HEK293 (cell line): ENCODE data around the gene ABHD4.

Source experiments
- CTCF ChIA-PET: fragments of 350-600 bp; formaldehyde crosslinking; extraction: SDS; loops from one replicate; lab custom pipeline; 2021; ENCODE audit warnings: antibody characterized with exemption; lab: Yijun Ruan, JAX
- POLR2A ChIA-PET: fragments of 300-600 bp; formaldehyde crosslinking; extraction: SDS; loops from one replicate; lab custom pipeline; 2020; ENCODE audit warnings: antibody characterized with exemption, inconsistent platforms; lab: Yijun Ruan, JAX
- H3K27ac ChIP-seq: fragments of 200-500 bp; sonication (Bioruptor generic); 2 replicates; pipeline ENCODE4 v1.5.1; 2014; ENCODE audit warnings: low read depth, low read length, control low read depth, inconsistent platforms; ENCODE audit errors: extremely low read depth
- H3K36me3 ChIP-seq, 2 experiments: fragments of 200-500 bp in 1 of 2; sonication (Bioruptor generic) in 1 of 2; 1 replicate in 1 of 2; 2 replicates in 1 of 2; pipeline ENCODE4 v1.5.1; 2014 to 2017; ENCODE audit warnings: inconsistent platforms in 2 of 2, low read length in 2 of 2; ENCODE audit not compliant: control insufficient read depth in 2 of 2, insufficient read depth in 1 of 2
- H3K4me1 ChIP-seq: fragments of 200-500 bp; sonication (Bioruptor generic); 2 replicates; pipeline ENCODE4 v1.5.1; 2014; ENCODE audit warnings: mild to moderate bottlenecking, low read length, inconsistent platforms; ENCODE audit not compliant: control insufficient read depth, insufficient read depth
- H3K4me3 ChIP-seq: 2 replicates; pipeline ENCODE4 v1.5.1; 2011; ENCODE audit warnings: low read depth, mild to moderate bottlenecking, control low read depth, low read length, moderate library complexity
- H3K9me3 ChIP-seq: fragments of 200-500 bp; sonication (Bioruptor generic); 2 replicates; pipeline ENCODE4 v1.5.1; 2014; ENCODE audit warnings: low read depth, low read length, inconsistent platforms; ENCODE audit not compliant: control insufficient read depth, insufficient read depth
- GLIS1 ChIP-seq: fragments of 450-650 bp; formaldehyde crosslinking; IDR thresholded peaks from 2 replicates; pipeline ENCODE4 v1.5.1; 2016; ENCODE audit warnings: missing biosample characterization, missing genetic modification characterization
- IKZF3 ChIP-seq: fragments of 450-650 bp; IDR thresholded peaks from 2 replicates; pipeline ENCODE4 v1.5.0; 2018; ENCODE audit warnings: missing biosample characterization, mild to moderate bottlenecking, missing genetic modification characterization, moderate library complexity
- MYNN ChIP-seq: fragments of 450-650 bp; formaldehyde crosslinking; IDR thresholded peaks from 2 replicates; pipeline ENCODE4 v1.5.1; 2016; ENCODE audit warnings: missing biosample characterization, missing genetic modification characterization, borderline replicate concordance
- OSR2 ChIP-seq: fragments of 450-650 bp; formaldehyde crosslinking; IDR thresholded peaks from 2 replicates; pipeline ENCODE4 v1.5.1; 2016; ENCODE audit warnings: missing biosample characterization, missing genetic modification characterization
- PRDM4 ChIP-seq: fragments of 450-650 bp; formaldehyde crosslinking; IDR thresholded peaks from 2 replicates; pipeline ENCODE4 v1.5.1; 2017; ENCODE audit warnings: missing biosample characterization, missing genetic modification characterization
- SCRT2 ChIP-seq: fragments of 450-650 bp; formaldehyde crosslinking; IDR thresholded peaks from 2 replicates; pipeline ENCODE4 v1.5.1; 2016; ENCODE audit warnings: missing biosample characterization, missing genetic modification characterization
- YY1 ChIP-seq: fragments of 450-650 bp; formaldehyde crosslinking; IDR thresholded peaks from 2 replicates; pipeline ENCODE4 v1.5.1; 2018; ENCODE audit warnings: missing biosample characterization, missing genetic modification characterization
- ZBTB10 ChIP-seq: fragments of 450-650 bp; formaldehyde crosslinking; IDR thresholded peaks from 2 replicates; pipeline ENCODE4 v1.5.1; 2016; ENCODE audit warnings: missing biosample characterization, missing genetic modification characterization
- ZBTB49 ChIP-seq: fragments of 450-650 bp; formaldehyde crosslinking; IDR thresholded peaks from 2 replicates; pipeline ENCODE4 v1.5.1; 2016; ENCODE audit warnings: missing biosample characterization, missing genetic modification characterization, low read depth
- ZNF112 ChIP-seq: fragments of 450-650 bp; formaldehyde crosslinking; IDR thresholded peaks from 2 replicates; pipeline ENCODE4 v1.5.0; 2017; ENCODE audit warnings: missing biosample characterization, missing genetic modification characterization
- ZNF248 ChIP-seq: fragments of 450-650 bp; formaldehyde crosslinking; IDR thresholded peaks from 2 replicates; pipeline ENCODE4 v1.5.1; 2017; ENCODE audit warnings: missing biosample characterization, missing genetic modification characterization
- ZNF350 ChIP-seq: fragments of 450-650 bp; formaldehyde crosslinking; IDR thresholded peaks from 2 replicates; pipeline ENCODE4 v1.5.0; 2017; ENCODE audit warnings: missing biosample characterization, mild to moderate bottlenecking, missing genetic modification characterization
- ZNF366 ChIP-seq: fragments of 450-650 bp; formaldehyde crosslinking; conservative IDR thresholded peaks from 2 replicates; pipeline ENCODE4 v1.5.1; 2016; ENCODE audit warnings: missing biosample characterization, missing genetic modification characterization
- ZNF391 ChIP-seq: fragments of 450-650 bp; formaldehyde crosslinking; IDR thresholded peaks from 2 replicates; pipeline ENCODE4 v1.5.1; 2016; ENCODE audit warnings: low read depth, missing biosample characterization, missing genetic modification characterization, borderline replicate concordance
- ZNF394 ChIP-seq: fragments of 450-650 bp; formaldehyde crosslinking; IDR thresholded peaks from 2 replicates; pipeline ENCODE4 v1.5.1; 2016; ENCODE audit warnings: missing biosample characterization, missing genetic modification characterization, mild to moderate bottlenecking, moderate library complexity, borderline replicate concordance
- ZNF416 ChIP-seq: fragments of 450-650 bp; formaldehyde crosslinking; IDR thresholded peaks from 2 replicates; pipeline ENCODE4 v1.5.1; 2016; ENCODE audit warnings: missing biosample characterization, missing genetic modification characterization
- ZNF473 ChIP-seq: fragments of 450-650 bp; formaldehyde crosslinking; IDR thresholded peaks from 2 replicates; pipeline ENCODE4 v1.5.1; 2017; ENCODE audit warnings: missing biosample characterization, missing genetic modification characterization
- ZNF48 ChIP-seq: fragments of 450-650 bp; formaldehyde crosslinking; IDR thresholded peaks from 2 replicates; pipeline ENCODE4 v1.5.1; 2016; ENCODE audit warnings: missing biosample characterization, missing genetic modification characterization
- ZNF626 ChIP-seq: fragments of 450-650 bp; sonication (Bioruptor Pico); formaldehyde crosslinking; IDR thresholded peaks from 2 replicates; pipeline ENCODE4 v1.5.1; 2018; ENCODE audit warnings: missing biosample characterization, missing genetic modification characterization, inconsistent platforms
- ZNF664 ChIP-seq: fragments of 450-650 bp; formaldehyde crosslinking; IDR thresholded peaks from 2 replicates; pipeline ENCODE4 v1.5.1; 2016; ENCODE audit warnings: missing biosample characterization, missing genetic modification characterization
- ZSCAN18 ChIP-seq: fragments of 450-650 bp; formaldehyde crosslinking; IDR thresholded peaks from 2 replicates; pipeline ENCODE4 v1.5.1; 2016; ENCODE audit warnings: missing biosample characterization, missing genetic modification characterization
- ZSCAN4 ChIP-seq: fragments of 450-650 bp; formaldehyde crosslinking; IDR thresholded peaks from 2 replicates; pipeline ENCODE4 v1.5.1; 2017; ENCODE audit warnings: missing biosample characterization, missing genetic modification characterization

The ABHD4 gene

GRCh38 chr14:22601456-22601855 lies 3.4 kb downstream of the ABHD4 start:
- no peak overlapping the region for H3K27ac ChIP-seq
- H3K9me3 ChIP-seq, result no peaks in the 10 kb centered on the region
- no peak for TF ChIP-seq ZNF664 (tag by site-specific recombination)
- POLR2A ChIA-PET, result no interaction called here
- 0 out of 2 replicates have a peak, but pooled peaks cover 2% of the 10 kb centered on the region for H3K4me1 ChIP-seq
- peaks cover 0 to 51% of the 10 kb centered on the region in 2 experiments; a peak in 2 of 3 replicates for H3K36me3 ChIP-seq
- no peak overlapping the region for H3K4me3 ChIP-seq
- CTCF ChIA-PET, result interaction anchor here (0.5 to 1.1 kb wide), 2 partner anchors 31 to 56 kb away, joined by 3 read pairs; no protein-coding TSS in a partner anchor

- Histone ChIP-seq H3K27ac (no peak overlapping the region), H3K9me3 (no peaks in the 10 kb centered on the region)
- TF ChIP-seq ZNF350, result no peak
- TF ChIP-seq SCRT2 (tag by site-specific recombination), result no peak
- no peak for TF ChIP-seq ZBTB10
- no peak for TF ChIP-seq GLIS1 (tag by site-specific recombination)
- TF ChIP-seq ZBTB49 (tag by site-specific recombination), result no peak
- no peak for TF ChIP-seq ZNF48 (tag by site-specific recombination)
- TF ChIP-seq PRDM4 (tag by site-specific recombination), result no peak
- TF ChIP-seq, all 188 proteins: peak for 0
- ChIA-PET POLR2A (no interaction called here), CTCF (no interaction called here)
- H3K4me1 ChIP-seq, result 0 out of 2 replicates have a peak, but pooled peaks cover 2% of the 10 kb centered on the region
- no peak overlapping the region for H3K4me3 ChIP-seq
- H3K36me3 ChIP-seq, result peaks cover 0 to 56% of the 10 kb centered on the region in 2 experiments; a peak in 2 of 3 replicates
These were observed 3.9 kb downstream of the ABHD4 start for GRCh38 chr14:22601996-22602395.

GRCh38 chr14:22602862-22603261 lies 4.8 kb downstream of the ABHD4 start:
- Histone ChIP-seq H3K4me1 (0 out of 2 replicates have a peak, but pooled peaks cover 2% of the 10 kb centered on the region), H3K36me3 (peaks cover 0 to 65% of the 10 kb centered on the region in 2 experiments; a peak in 2 of 3 replicates), H3K27ac (no peak overlapping the region), H3K9me3 (no peaks in the 10 kb centered on the region), H3K4me3 (no peak overlapping the region)
- POLR2A ChIA-PET, result interaction anchor here (1.1 kb wide), 1 partner anchor 11 kb away, joined by 4 read pairs; no protein-coding TSS in a partner anchor
- CTCF ChIA-PET, result no interaction called here
- TF ChIP-seq ZNF248 (no peak), ZNF391 (tag by site-specific recombination) (no peak), IKZF3 (tag by site-specific recombination) (no peak), ZNF416 (no peak), ZSCAN18 (tag by site-specific recombination) (no peak), YY1 (tag by site-specific recombination) (no peak), ZNF626 (no peak), OSR2 (no peak), MYNN (tag by site-specific recombination) (no peak), ZNF473 (tag by site-specific recombination) (no peak), ZNF112 (tag by site-specific recombination) (no peak), ZSCAN4 (tag by site-specific recombination) (no peak), ZNF366 (tag by site-specific recombination) (no peak), ZNF394 (no peak)
